Measurements from ENCODE around the gene BRF1. TPM values are rescaled to one million over a fixed set of nuclear protein-coding genes. Genes with fewer than 3 reads are reported as not detected.

Gene BRF1
- total RNA-seq, 1 donor from 2014 or later: 64.6 TPM

DNA sequence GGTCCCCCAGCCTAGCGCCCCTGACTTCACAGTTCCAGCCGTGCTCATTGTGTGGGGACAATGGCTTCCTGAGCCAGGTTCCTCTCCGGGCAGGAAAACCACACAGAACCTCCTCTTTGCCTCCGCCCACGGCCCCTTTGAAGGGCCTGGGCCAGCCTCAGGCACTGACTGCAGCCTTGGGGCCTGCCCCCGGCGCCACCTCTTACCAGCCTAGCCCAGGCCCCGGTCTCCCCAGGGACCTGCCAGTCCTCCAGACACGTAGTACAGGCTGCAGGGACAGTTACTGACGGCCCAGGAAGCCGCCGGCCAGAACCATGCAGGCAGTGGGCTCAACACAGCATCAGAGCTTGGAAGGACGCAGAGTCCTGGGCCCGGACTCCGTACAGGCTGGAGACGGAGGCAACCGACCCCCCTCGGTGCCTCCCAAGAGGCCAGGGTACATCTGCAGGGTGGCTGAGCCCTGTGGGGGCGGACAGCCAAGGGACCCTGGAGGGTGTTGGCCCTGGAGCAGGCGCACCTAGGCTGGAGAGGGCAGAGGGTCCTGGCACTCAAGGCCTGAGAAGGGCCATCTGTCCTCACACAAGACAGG lies 98.8 kb downstream of the BRF1 start:
- Histone ChIP-seq H3K36me3 (no peaks in the 10 kb centered on the region), H3K27me3 (peaks cover under 1% of the 10 kb centered on the region), H3K4me3 (no peak overlapping the region), H3K27ac (no peak overlapping the region), H3K9me3 (no peaks in the 10 kb centered on the region), H3K4me1 (peaks cover 55% of the 10 kb centered on the region)
- no peak for DNase-seq (ENCODE audit: extremely low spot score in 2 of 2)
- intact Hi-C loops (cut with DNase I): loop anchor here (2.0 to 10.0 kb wide), 2 partner anchors 83 to 149 kb away; no protein-coding TSS in a partner anchor
- no peak for TF ChIP-seq CTCF (IDR thresholded peaks at IDR 0.05)
- no peak for TF ChIP-seq POLR2AphosphoS5 (IDR thresholded peaks at IDR 0.05; ENCODE audit: insufficient read depth in 1 of 2, low read depth in 1 of 2)
- no peak for TF ChIP-seq POLR2A (IDR thresholded peaks at IDR 0.05)

- H3K4me3 ChIP-seq: no peak overlapping the region
- TF ChIP-seq POLR2AphosphoS5 (IDR thresholded peaks at IDR 0.05; ENCODE audit: insufficient read depth in 1 of 2, low read depth in 1 of 2) (no peak), CTCF (IDR thresholded peaks at IDR 0.05) (no peak), POLR2A (IDR thresholded peaks at IDR 0.05) (no peak)
- peaks cover 61% of the 10 kb centered on the region for H3K4me1 ChIP-seq
- H3K36me3 ChIP-seq: no peaks in the 10 kb centered on the region
- no peaks in the 10 kb centered on the region for H3K9me3 ChIP-seq
- H3K27me3 ChIP-seq: peaks cover 7% of the 10 kb centered on the region
- H3K27ac ChIP-seq: no peak overlapping the region
- no peak for DNase-seq (ENCODE audit: extremely low spot score in 2 of 2)
- intact Hi-C loops (cut with DNase I): loop anchor here (10.0 kb wide), 1 partner anchor 83 kb away; no protein-coding TSS in a partner anchor
Observed at GRCh38 chr14:105201156-105201924, 99.5 kb downstream of the BRF1 start.

DNA sequence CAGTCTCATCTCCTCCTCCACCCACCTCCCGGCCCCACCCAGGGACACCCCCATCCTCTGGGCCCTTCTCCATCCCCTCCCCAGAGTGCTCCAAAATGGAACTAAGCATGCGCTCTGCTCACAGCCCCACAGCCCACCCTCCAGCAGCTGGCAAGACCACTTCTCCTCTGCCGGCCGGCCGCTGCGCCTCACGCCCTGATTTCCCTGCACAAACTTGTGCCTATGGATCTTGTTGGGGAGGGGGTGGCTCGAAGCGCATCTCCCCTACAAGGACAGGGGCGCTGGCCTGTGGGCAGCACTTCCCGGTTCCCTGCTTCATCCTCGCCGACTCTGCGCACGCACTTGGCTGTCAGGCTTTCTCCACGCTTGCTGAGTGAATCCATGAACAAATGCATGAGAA lies 100.2 kb downstream of the BRF1 start:
- intact Hi-C loops (cut with DNase I): loop anchor here (10.0 kb wide), 1 partner anchor 84 kb away; no protein-coding TSS in a partner anchor
- H3K27ac ChIP-seq: no peak overlapping the region
- H3K9me3 ChIP-seq: no peaks in the 10 kb centered on the region
- no peak for DNase-seq (ENCODE audit: extremely low spot score in 2 of 2)
- H3K36me3 ChIP-seq: no peaks in the 10 kb centered on the region
- peaks cover 67% of the 10 kb centered on the region for H3K4me1 ChIP-seq
- H3K27me3 ChIP-seq: peaks cover 14% of the 10 kb centered on the region
- H3K4me3 ChIP-seq: no peak overlapping the region
- TF ChIP-seq POLR2AphosphoS5 (IDR thresholded peaks at IDR 0.05; ENCODE audit: insufficient read depth in 1 of 2, low read depth in 1 of 2): no peak
- TF ChIP-seq POLR2A (IDR thresholded peaks at IDR 0.05): no peak
- no peak for TF ChIP-seq CTCF (IDR thresholded peaks at IDR 0.05)

DNA sequence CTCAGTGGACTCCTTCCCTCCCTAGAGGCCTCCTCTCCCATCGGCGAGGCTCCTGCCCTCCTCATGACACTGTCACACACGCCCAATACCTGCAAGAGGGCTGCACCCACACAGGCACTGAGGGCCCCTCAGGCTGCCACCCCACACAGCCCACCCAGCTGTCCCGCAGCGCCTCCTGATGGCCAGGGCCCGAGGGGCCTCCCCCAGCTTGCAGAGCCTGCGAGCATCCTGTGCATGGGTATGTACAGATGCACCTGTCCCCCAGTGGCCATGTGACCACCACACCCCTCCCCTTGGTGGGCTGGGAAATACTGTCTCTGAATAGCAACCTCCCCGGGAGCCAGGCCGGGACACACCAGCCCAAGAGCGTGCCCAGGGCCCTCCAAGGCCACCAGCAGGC lies 100.7 kb downstream of the BRF1 start:
- no peaks in the 10 kb centered on the region for H3K36me3 ChIP-seq
- H3K9me3 ChIP-seq: no peaks in the 10 kb centered on the region
- no peak for TF ChIP-seq CTCF (IDR thresholded peaks at IDR 0.05)
- no peak for TF ChIP-seq POLR2AphosphoS5 (IDR thresholded peaks at IDR 0.05; ENCODE audit: insufficient read depth in 1 of 2, low read depth in 1 of 2)
- TF ChIP-seq POLR2A (IDR thresholded peaks at IDR 0.05): no peak
- peaks cover 64% of the 10 kb centered on the region for H3K4me1 ChIP-seq
- no peak overlapping the region for H3K4me3 ChIP-seq
- no peak for DNase-seq (ENCODE audit: extremely low spot score in 2 of 2)
- no peak overlapping the region for H3K27ac ChIP-seq
- H3K27me3 ChIP-seq: peaks cover 15% of the 10 kb centered on the region
- intact Hi-C loops (cut with DNase I): loop anchor here (10.0 kb wide), 1 partner anchor 85 kb away; no protein-coding TSS in a partner anchor

GRCh38 chr14:105199093-105199492 lies 101.7 kb downstream of the BRF1 start:
- no peak overlapping the region for H3K27ac ChIP-seq
- peaks cover 62% of the 10 kb centered on the region for H3K4me1 ChIP-seq
- H3K9me3 ChIP-seq: no peaks in the 10 kb centered on the region
- H3K27me3 ChIP-seq: peaks cover 15% of the 10 kb centered on the region
- H3K4me3 ChIP-seq: no peak overlapping the region
- DNase-seq (ENCODE audit: extremely low spot score in 2 of 2): no peak
- no peak for TF ChIP-seq POLR2AphosphoS5 (IDR thresholded peaks at IDR 0.05; ENCODE audit: insufficient read depth in 1 of 2, low read depth in 1 of 2)
- no peak for TF ChIP-seq CTCF (IDR thresholded peaks at IDR 0.05)
- TF ChIP-seq POLR2A (IDR thresholded peaks at IDR 0.05): no peak
- intact Hi-C loops (cut with DNase I): no loop called here
- H3K36me3 ChIP-seq: no peaks in the 10 kb centered on the region
